ENCODE measurements around the gene DHRS1.

DNA sequence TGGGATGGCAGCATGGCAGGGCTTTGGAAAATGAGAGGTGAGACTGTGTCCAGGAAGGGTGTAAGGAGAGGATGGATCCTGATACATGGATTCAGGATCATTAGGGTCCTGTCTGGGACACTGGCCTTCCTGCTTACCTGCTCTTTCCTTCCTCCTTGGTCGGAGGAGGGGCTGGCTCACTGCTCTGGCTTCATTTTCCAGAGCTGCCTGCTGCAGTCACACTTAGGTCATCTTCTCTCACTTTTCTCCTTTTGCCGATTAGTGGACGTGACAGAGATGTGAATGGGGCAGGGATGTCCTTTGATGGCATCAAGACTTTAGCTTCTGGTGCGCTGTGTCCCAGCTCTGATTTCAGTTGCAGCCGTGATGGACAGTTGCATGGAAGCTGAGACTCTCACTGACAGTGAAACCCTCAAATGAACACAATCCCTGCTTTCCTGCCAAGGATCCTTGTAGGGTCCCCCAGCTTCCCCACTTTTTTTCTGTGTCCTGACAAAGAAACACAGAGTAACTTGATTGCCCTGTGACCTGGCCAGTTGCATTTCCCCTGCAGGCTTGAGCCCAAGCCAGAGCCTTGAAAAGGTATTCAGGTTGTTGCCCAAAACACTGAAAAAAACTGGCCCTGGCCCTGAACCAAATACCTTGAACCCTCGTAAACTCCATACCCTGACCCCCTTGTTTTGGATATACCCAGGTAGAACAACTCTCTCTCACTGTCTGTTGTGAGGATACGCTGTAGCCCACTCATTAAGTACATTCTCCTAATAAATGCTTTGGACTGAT lies 9.0 kb upstream of the DHRS1 start:
- TF ChIP-seq POLR2A (IDR thresholded peaks at IDR 0.05; ENCODE audit: borderline replicate concordance, extremely low read depth, insufficient read depth, insufficient read length) (no peak), SIN3A (IDR thresholded peaks at IDR 0.05; ENCODE audit: low read depth) (no peak), RAD21 (IDR thresholded peaks at IDR 0.05; ENCODE audit: low read depth) (no peak)
- TF ChIP-seq, protein P1, sequence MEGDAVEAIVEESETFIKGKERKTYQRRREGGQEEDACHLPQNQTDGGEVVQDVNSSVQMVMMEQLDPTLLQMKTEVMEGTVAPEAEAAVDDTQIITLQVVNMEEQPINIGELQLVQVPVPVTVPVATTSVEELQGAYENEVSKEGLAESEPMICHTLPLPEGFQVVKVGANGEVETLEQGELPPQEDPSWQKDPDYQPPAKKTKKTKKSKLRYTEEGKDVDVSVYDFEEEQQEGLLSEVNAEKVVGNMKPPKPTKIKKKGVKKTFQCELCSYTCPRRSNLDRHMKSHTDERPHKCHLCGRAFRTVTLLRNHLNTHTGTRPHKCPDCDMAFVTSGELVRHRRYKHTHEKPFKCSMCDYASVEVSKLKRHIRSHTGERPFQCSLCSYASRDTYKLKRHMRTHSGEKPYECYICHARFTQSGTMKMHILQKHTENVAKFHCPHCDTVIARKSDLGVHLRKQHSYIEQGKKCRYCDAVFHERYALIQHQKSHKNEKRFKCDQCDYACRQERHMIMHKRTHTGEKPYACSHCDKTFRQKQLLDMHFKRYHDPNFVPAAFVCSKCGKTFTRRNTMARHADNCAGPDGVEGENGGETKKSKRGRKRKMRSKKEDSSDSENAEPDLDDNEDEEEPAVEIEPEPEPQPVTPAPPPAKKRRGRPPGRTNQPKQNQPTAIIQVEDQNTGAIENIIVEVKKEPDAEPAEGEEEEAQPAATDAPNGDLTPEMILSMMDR (IDR thresholded peaks at IDR 0.05 in 2 of 3, conservative IDR thresholded peaks at IDR 0.05 in 1 of 3; ENCODE audit: borderline replicate concordance in 1 of 3, insufficient read depth in 1 of 3, low read depth in 2 of 3, low read length in 2 of 3) = no peak
- TF ChIP-seq, protein P2, sequence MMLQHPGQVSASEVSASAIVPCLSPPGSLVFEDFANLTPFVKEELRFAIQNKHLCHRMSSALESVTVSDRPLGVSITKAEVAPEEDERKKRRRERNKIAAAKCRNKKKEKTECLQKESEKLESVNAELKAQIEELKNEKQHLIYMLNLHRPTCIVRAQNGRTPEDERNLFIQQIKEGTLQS (IDR thresholded peaks at IDR 0.05) = no peak
- TF ChIP-seq, protein P3, sequence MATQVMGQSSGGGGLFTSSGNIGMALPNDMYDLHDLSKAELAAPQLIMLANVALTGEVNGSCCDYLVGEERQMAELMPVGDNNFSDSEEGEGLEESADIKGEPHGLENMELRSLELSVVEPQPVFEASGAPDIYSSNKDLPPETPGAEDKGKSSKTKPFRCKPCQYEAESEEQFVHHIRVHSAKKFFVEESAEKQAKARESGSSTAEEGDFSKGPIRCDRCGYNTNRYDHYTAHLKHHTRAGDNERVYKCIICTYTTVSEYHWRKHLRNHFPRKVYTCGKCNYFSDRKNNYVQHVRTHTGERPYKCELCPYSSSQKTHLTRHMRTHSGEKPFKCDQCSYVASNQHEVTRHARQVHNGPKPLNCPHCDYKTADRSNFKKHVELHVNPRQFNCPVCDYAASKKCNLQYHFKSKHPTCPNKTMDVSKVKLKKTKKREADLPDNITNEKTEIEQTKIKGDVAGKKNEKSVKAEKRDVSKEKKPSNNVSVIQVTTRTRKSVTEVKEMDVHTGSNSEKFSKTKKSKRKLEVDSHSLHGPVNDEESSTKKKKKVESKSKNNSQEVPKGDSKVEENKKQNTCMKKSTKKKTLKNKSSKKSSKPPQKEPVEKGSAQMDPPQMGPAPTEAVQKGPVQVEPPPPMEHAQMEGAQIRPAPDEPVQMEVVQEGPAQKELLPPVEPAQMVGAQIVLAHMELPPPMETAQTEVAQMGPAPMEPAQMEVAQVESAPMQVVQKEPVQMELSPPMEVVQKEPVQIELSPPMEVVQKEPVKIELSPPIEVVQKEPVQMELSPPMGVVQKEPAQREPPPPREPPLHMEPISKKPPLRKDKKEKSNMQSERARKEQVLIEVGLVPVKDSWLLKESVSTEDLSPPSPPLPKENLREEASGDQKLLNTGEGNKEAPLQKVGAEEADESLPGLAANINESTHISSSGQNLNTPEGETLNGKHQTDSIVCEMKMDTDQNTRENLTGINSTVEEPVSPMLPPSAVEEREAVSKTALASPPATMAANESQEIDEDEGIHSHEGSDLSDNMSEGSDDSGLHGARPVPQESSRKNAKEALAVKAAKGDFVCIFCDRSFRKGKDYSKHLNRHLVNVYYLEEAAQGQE (IDR thresholded peaks at IDR 0.05; ENCODE audit: low read depth) = no peak

Measured in HCT116 (cell line).